ENCODE measurements around the gene SLC26A2.

DNA sequence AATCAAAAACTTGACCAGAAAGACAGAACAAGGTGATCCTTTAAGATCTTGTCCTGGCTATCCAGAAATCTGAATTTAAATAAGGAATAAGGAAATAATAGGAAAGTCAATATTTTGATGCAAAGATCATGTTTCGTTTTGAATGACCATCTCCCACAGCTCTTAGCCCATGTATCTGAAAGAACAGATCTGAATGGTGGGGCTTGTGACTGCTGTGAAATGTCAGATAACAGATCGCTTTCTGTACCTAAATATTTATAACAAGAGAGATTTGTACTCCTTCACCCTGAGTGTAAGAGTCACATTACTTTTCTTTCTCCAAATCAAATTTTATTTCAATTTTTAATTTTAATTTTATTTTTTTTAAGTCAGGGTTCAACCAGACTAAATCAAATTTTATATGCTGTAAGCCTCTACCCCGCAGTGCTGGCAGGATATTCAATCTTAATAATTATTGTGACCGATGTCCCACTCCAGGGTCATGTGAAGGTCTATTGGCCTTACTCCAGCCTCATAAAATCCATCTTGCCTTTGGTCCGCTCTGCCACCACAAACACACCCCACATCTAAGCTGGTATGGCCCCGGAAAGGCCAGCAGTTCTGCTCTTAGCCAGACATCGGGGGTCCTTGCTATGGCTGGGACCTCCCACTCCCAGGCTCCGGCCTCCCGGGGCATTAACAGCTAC is 7.0 kb upstream of the SLC26A2 start:
- no peak for TF ChIP-seq EZH2phosphoT487 (IDR thresholded peaks at IDR 0.05; ENCODE audit: low read depth, severe bottlenecking, unreplicated experiment)
- TF ChIP-seq, protein P1, sequence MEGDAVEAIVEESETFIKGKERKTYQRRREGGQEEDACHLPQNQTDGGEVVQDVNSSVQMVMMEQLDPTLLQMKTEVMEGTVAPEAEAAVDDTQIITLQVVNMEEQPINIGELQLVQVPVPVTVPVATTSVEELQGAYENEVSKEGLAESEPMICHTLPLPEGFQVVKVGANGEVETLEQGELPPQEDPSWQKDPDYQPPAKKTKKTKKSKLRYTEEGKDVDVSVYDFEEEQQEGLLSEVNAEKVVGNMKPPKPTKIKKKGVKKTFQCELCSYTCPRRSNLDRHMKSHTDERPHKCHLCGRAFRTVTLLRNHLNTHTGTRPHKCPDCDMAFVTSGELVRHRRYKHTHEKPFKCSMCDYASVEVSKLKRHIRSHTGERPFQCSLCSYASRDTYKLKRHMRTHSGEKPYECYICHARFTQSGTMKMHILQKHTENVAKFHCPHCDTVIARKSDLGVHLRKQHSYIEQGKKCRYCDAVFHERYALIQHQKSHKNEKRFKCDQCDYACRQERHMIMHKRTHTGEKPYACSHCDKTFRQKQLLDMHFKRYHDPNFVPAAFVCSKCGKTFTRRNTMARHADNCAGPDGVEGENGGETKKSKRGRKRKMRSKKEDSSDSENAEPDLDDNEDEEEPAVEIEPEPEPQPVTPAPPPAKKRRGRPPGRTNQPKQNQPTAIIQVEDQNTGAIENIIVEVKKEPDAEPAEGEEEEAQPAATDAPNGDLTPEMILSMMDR (IDR thresholded peaks at IDR 0.05; ENCODE audit: poor library complexity), result no peak
